Esophagus muscularis mucosa (tissue), 4 donors: ENCODE results near the gene IER3. TPM values are rescaled to one million over a fixed set of nuclear protein-coding genes. Genes with fewer than 3 reads are reported as not detected.
"Not testable (repeated sequence)": the region's sequence is repeated elsewhere in the genome, so short reads cannot be mapped to it uniquely, and the experiment has no call there.

Source experiments
- DNase-seq: peaks from one replicate; pipeline ENCODE4 v3.0.0-alpha.2; 2017; ENCODE audit errors: extremely low spot score
- H3K27ac ChIP-seq, 4 donors: fragments of 200-600 bp; sonication (generic); replicated peaks in 1 of 4; 1 replicate in 3 of 4; 2 replicates in 1 of 4; pipeline ENCODE4 v1.5.1; 2016 to 2019; ENCODE audit warnings: mild to moderate bottlenecking in 1 of 4
- H3K27me3 ChIP-seq, 4 donors: fragments of 200-600 bp; sonication (generic); one replicate each; pipeline versions ENCODE4 v1.5.1 to v1.6.0; 2016 to 2019
- H3K36me3 ChIP-seq, 4 donors: fragments of 200-600 bp; sonication (generic); one replicate each; pipeline ENCODE4 v1.5.1; 2016 to 2019
- H3K4me1 ChIP-seq, 4 donors: fragments of 200-600 bp; sonication (generic); one replicate each; pipeline ENCODE4 v1.5.1; 2016 to 2019
- H3K4me3 ChIP-seq, 4 donors: fragments of 200-600 bp; sonication (generic); 1 replicate in 2 of 4; 2 replicates in 2 of 4; pipeline ENCODE4 v1.5.1; 2016 to 2019; ENCODE audit warnings: mild to moderate bottlenecking in 4 of 4, moderate library complexity in 1 of 4
- H3K9me3 ChIP-seq, 4 donors: fragments of 200-600 bp; sonication (generic); 1 replicate in 3 of 4; 2 replicates in 1 of 4; pipeline ENCODE4 v1.5.1; 2016 to 2019
- EP300 ChIP-seq: sonication (generic); formaldehyde crosslinking; IDR thresholded peaks from one replicate; pipeline ENCODE4 v1.6.1; 2017; ENCODE audit warnings: antibody characterized with exemption
- POLR2A ChIP-seq: fragments of 450-650 bp; IDR thresholded peaks from one replicate; pipeline ENCODE4 v1.6.1; 2017; ENCODE audit warnings: antibody characterized with exemption, moderate library complexity, mild to moderate bottlenecking, low read depth
- POLR2AphosphoS5 ChIP-seq, 2 donors: sonication (generic); formaldehyde crosslinking; IDR thresholded peaks; one replicate each; pipeline ENCODE4 v1.6.1; 2017; ENCODE audit warnings: antibody characterized with exemption in 2 of 2
- WGBS: methylation state at CpG from one replicate; pipeline ENCODE4 v1.1.5; 2018; 5-methylcytosine and 5-hydroxymethylcytosine counted together
- intact Hi-C: fragments of 100-400 bp; cut with DNase I; formaldehyde crosslinking; loops from one replicate; pipeline ENCODE4 v1.15.1; 2023
- total RNA-seq, 4 donors: library from RNA; depleted of rRNA; stranded (reverse); fragments of >200 nt; gene quantifications; one replicate each; pipeline versions ENCODE4 v1.1.0 to v1.2.1, GENCODE V29; 2016
- TF ChIP-seq, protein P1 (sequence below), 3 experiments: fragments of 200-600 bp in 2 of 3; fragments of 450-650 bp in 1 of 3; sonication (generic) in 2 of 3; IDR thresholded peaks; one replicate each; pipeline ENCODE4 v1.5.1; 2017 to 2019; ENCODE audit warnings: antibody characterized with exemption in 3 of 3, mild to moderate bottlenecking in 2 of 3, moderate library complexity in 1 of 3

Gene IER3
- total RNA-seq, 4 donors from 2014 or later: 8.9 to 45.4 (median 11.0) TPM

- no peaks in the 10 kb centered on the region for H3K27me3 ChIP-seq
- peak overlapping the region; percentile 82 to 93 (median 86) for H3K4me3 ChIP-seq
- H3K9me3 ChIP-seq: no peaks in the 10 kb centered on the region
- H3K27ac ChIP-seq: peak overlapping the region; percentile 94 to 98 (median 97)
- intact Hi-C loops: loop anchor here (1.0 to 2.0 kb wide), 2 partner anchors 41 to 105 kb away; partner anchors contain the start of genes MRPS18B and PPP1R10
- 1% methylated on average over 45 of the region's 71 CpGs for WGBS
- H3K4me1 ChIP-seq: peaks cover 50 to 77% (median 68%) of the 10 kb centered on the region in 4 donors
- H3K36me3 ChIP-seq: peaks cover 15 to 44% (median 39%) of the 10 kb centered on the region in 4 donors
- peak; percentile 97 for DNase-seq
- TF ChIP-seq, protein P1, sequence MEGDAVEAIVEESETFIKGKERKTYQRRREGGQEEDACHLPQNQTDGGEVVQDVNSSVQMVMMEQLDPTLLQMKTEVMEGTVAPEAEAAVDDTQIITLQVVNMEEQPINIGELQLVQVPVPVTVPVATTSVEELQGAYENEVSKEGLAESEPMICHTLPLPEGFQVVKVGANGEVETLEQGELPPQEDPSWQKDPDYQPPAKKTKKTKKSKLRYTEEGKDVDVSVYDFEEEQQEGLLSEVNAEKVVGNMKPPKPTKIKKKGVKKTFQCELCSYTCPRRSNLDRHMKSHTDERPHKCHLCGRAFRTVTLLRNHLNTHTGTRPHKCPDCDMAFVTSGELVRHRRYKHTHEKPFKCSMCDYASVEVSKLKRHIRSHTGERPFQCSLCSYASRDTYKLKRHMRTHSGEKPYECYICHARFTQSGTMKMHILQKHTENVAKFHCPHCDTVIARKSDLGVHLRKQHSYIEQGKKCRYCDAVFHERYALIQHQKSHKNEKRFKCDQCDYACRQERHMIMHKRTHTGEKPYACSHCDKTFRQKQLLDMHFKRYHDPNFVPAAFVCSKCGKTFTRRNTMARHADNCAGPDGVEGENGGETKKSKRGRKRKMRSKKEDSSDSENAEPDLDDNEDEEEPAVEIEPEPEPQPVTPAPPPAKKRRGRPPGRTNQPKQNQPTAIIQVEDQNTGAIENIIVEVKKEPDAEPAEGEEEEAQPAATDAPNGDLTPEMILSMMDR (IDR thresholded peaks at IDR 0.05): peak; percentile 33 to 66 (median 39)
- TF ChIP-seq POLR2AphosphoS5 (IDR thresholded peaks at IDR 0.05): peak; percentile 73 to 85
- TF ChIP-seq EP300: no peak
- no peak for TF ChIP-seq POLR2A
Observed at GRCh38 chr6:30721198-30722024, 22.9 kb downstream of the IER3 start.

DNA sequence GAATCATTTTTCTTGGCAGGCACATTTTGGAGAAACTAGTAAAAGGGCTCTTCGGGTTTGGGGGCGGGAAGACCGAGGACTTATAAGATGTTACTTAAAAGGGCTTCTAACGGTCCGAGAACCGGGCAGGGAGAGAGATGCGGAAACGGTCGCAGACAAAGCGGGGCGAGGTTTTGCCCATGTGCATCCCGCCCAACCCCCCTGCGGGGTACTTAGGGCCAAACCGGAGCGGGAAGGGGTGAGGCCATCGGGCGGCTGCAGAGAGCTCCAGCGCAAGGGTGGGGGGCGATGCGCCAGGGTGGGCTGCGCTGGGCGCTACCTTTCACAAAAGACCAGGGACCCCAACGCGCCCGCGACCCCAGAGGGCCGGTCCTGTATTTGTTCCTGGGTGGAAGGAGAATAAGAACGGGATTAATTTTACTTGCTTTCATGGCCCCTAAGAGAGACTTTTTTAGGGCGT, 23.6 kb downstream of the IER3 start:
- peaks cover 53 to 77% (median 70%) of the 10 kb centered on the region in 4 donors for H3K4me1 ChIP-seq
- DNase-seq: no peak
- TF ChIP-seq POLR2A (no peak), POLR2AphosphoS5 (IDR thresholded peaks at IDR 0.05) (peak in 1 of 2 donors; percentile 66)
- H3K27ac ChIP-seq: peak overlapping the region; percentile 94 to 98 (median 97)
- peak overlapping the region; percentile 82 to 93 (median 86) for H3K4me3 ChIP-seq
- H3K36me3 ChIP-seq: peaks cover 15 to 39% (median 34%) of the 10 kb centered on the region in 4 donors
- no peaks in the 10 kb centered on the region for H3K27me3 ChIP-seq
- under 1% methylated on average over 27 of the region's 29 CpGs for WGBS
- no peaks in the 10 kb centered on the region for H3K9me3 ChIP-seq
- intact Hi-C loops: loop anchor here (2.0 kb wide), 1 partner anchor 104 kb away; the partner anchor contains the start of genes MRPS18B and PPP1R10

DNA sequence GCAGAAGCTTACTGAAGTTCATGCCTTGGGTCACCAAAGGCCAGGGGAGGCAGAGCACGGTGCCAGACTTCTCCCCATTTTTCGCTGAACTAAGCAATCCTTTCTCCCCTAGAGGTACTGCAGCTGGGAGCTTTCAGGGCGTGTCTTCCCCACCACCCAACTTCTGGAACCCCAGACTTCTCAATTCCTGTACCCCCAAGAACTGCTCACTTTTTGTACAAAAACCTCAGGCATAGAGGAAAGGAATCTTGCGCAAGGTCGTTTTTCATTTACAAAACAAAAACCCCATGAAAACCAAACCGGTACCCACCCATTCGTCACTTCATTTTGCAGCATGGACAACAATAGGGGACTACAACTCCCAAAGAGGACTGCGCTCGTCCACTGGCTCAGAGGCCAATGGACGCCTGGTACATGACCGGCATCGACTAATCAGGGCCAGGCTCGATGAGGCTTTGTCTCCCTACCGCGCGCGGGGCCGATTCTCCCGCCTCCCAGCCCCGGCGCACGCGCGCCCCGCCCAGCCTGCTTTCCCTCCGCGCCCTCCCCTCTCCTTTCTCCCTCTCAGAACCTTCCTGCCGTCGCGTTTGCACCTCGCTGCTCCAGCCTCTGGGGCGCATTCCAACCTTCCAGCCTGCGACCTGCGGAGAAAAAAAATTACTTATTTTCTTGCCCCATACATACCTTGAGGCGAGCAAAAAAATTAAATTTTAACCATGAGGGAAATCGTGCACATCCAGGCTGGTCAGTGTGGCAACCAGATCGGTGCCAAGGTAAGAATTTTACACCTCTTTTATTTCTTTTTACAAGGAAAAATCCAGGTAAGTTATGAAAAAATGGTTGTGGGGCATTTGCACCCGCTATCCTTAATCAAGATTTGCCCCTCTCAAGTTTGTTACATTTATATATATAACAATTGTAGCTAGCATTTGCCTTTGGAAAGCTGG, 24.3 kb downstream of the IER3 start, which contains the start of gene TUBB:
TUBB (plus strand) TSS at position 562 of the 947 bp plus-strand sequence; CDS start at position 717, 155 bp downstream.
- Histone ChIP-seq H3K4me3 (peak within 1 kb of the TSS; percentile 82 to 93 (median 86)), H3K4me1 (peaks cover 50 to 70% (median 65%) of the 10 kb centered on the region in 4 donors), H3K27me3 (no peaks in the 10 kb centered on the region), H3K36me3 (peaks cover 15 to 32% (median 28%) of the 10 kb centered on the region in 4 donors), H3K9me3 (no peaks in the 10 kb centered on the region), H3K27ac (peak within 1 kb of the TSS; percentile 94 to 98 (median 97))
- TF ChIP-seq EP300: no peak
- TF ChIP-seq, protein P1 (IDR thresholded peaks at IDR 0.05): peak in 2 of 3 experiments; percentile 21 to 22
- TF ChIP-seq POLR2A: peak; percentile 91
- peak; percentile 90 to 99 for TF ChIP-seq POLR2AphosphoS5 (IDR thresholded peaks at IDR 0.05)
- intact Hi-C loops: loop anchor here (2.0 kb wide), 1 partner anchor 103 kb away; the partner anchor contains the start of genes MRPS18B and PPP1R10
- DNase-seq: peak; percentile 99
- WGBS: under 1% methylated on average over 34 of the region's 38 CpGs

- Histone ChIP-seq H3K4me1 (peaks cover 45 to 63% (median 59%) of the 10 kb centered on the region in 4 donors), H3K27me3 (no peaks in the 10 kb centered on the region), H3K9me3 (no peaks in the 10 kb centered on the region), H3K4me3 (peak overlapping the region; percentile 82 to 93 (median 86)), H3K36me3 (peaks cover 17 to 31% (median 25%) of the 10 kb centered on the region in 4 donors), H3K27ac (peak overlapping the region; percentile 83 to 98 (median 95))
- no peak for DNase-seq
- TF ChIP-seq POLR2A: no peak
- no peak for TF ChIP-seq POLR2AphosphoS5 (IDR thresholded peaks at IDR 0.05)
- TF ChIP-seq EP300: no peak
- TF ChIP-seq, protein P1 (IDR thresholded peaks at IDR 0.05): no peak
- 24% methylated on average over 8 of the region's 8 CpGs for WGBS
- intact Hi-C loops: no loop called here
Observed at GRCh38 chr6:30719356-30719755, 25.0 kb downstream of the IER3 start.

GRCh38 chr6:30717845-30718720, 26.3 kb downstream of the IER3 start:
- DNase-seq, intact Hi-C loops, H3K9me3 ChIP-seq, H3K27me3 ChIP-seq: not testable (repeated sequence)
- Histone ChIP-seq H3K4me3 (peak overlapping the region; percentile 68 to 76 (median 73)), H3K4me1 (peaks cover 36 to 51% (median 46%) of the 10 kb centered on the region in 4 donors), H3K36me3 (peaks cover 17 to 31% (median 25%) of the 10 kb centered on the region in 4 donors), H3K27ac (peak overlapping the region; percentile 82 to 95 (median 92))
- WGBS: 77% methylated on average over 36 of the region's 37 CpGs
